GM10266 (cell line): Measurements from ENCODE around the gene C1orf226.

Experiments
- DNase-seq: peaks from one replicate; pipeline ENCODE4 v3.0.0; 2012; ENCODE audit errors: extremely low spot score
- CTCF ChIP-seq: IDR thresholded peaks from 2 replicates; pipeline ENCODE4 v1.5.1; 2012; ENCODE audit warnings: mild to moderate bottlenecking, low read depth; ENCODE audit not compliant: control insufficient read depth, insufficient read depth; ENCODE audit errors: missing control alignments

Gene C1orf226

GRCh38 chr1:162376691-162377090 is 4.8 kb upstream of the C1orf226 start, which contains the start of gene SPATA46:
SPATA46 (minus strand) TSS chr1:162376854; CDS start chr1:162376790, 64 bp downstream.
- TF ChIP-seq CTCF = no peak
- no peak for DNase-seq

GRCh38 chr1:162380061-162380846 is 1.3 kb upstream of the C1orf226 start:
- no peak for DNase-seq
- TF ChIP-seq CTCF = no peak

GRCh38 chr1:162381941-162382750 is 618 bp downstream of the C1orf226 start:
- no peak for DNase-seq
- no peak for TF ChIP-seq CTCF

- TF ChIP-seq CTCF = no peak
- DNase-seq = no peak
Observed at GRCh38 chr1:162383091-162383490, 1.6 kb downstream of the C1orf226 start.

GRCh38 chr1:162383516-162383915 is 2.0 kb downstream of the C1orf226 start:
- TF ChIP-seq CTCF = no peak
- no peak for DNase-seq

- no peak for TF ChIP-seq CTCF
Observed at GRCh38 chr1:162384116-162384515, 2.6 kb downstream of the C1orf226 start.

GRCh38 chr1:162384601-162385279 is 3.2 kb downstream of the C1orf226 start:
- no peak for DNase-seq
- TF ChIP-seq CTCF = no peak

More at GRCh38 chr1:162384116-162384515, 2.6 kb downstream of the C1orf226 start:
- no peak for DNase-seq
